Right renal cortex interstitium (tissue), 3 donors: ENCODE measurements around the gene MBOAT2. TPM values are rescaled to one million over a fixed set of nuclear protein-coding genes. Genes with fewer than 3 reads are reported as not detected.
A peak's percentile ranks its signal among the peaks of the same experiment; 100 is the strongest.
"Not testable (repeated sequence)": the region's sequence is repeated elsewhere in the genome, so short reads cannot be mapped to it uniquely, and the experiment has no call there.

Experiments used
- DNase-seq, 3 donors: peaks; one replicate each; pipeline ENCODE4 v3.0.0-alpha.2; 2013; ENCODE audit warnings: low read depth in 3 of 3, low spot score in 2 of 3
- polyA plus RNA-seq, 3 donors: library from polyadenylated mRNA; unstranded; fragments of 120-200 nt; gene quantifications; one replicate each; pipeline ENCODE4 v1.2.1, GENCODE V29; 2013; ENCODE audit not compliant: insufficient read length in 3 of 3

The MBOAT2 gene
- 10 to 100 TPM; 61.2 to 69.5 (median 67.4) TPM for polyA plus RNA-seq

- peak; percentile 66 to 84 (median 82) for DNase-seq
Observed at GRCh38 chr2:9003616-9004337, at the start of gene MBOAT2. MBOAT2 (minus strand) TSS chr2:9003684; CDS start chr2:9003614, 70 bp downstream.

GRCh38 chr2:9052821-9053533 lies 49.5 kb upstream of the MBOAT2 start:
- DNase-seq = no peak

GRCh38 chr2:9051451-9051850 lies 48.0 kb upstream of the MBOAT2 start:
- not testable (repeated sequence) for DNase-seq

GRCh38 chr2:9050122-9050809 lies 46.8 kb upstream of the MBOAT2 start:
- DNase-seq = no peak

- DNase-seq = no peak
Observed at GRCh38 chr2:9045595-9045994, 42.1 kb upstream of the MBOAT2 start.

GRCh38 chr2:9043491-9043890 lies 40.0 kb upstream of the MBOAT2 start:
- DNase-seq = not testable (repeated sequence)

GRCh38 chr2:9037166-9037565 lies 33.7 kb upstream of the MBOAT2 start:
- no peak for DNase-seq

- DNase-seq = no peak
Observed at GRCh38 chr2:9033385-9034168, 30.1 kb upstream of the MBOAT2 start.

- no peak for DNase-seq
Observed at GRCh38 chr2:9032536-9033255, 29.2 kb upstream of the MBOAT2 start.

GRCh38 chr2:9032121-9032520 lies 28.6 kb upstream of the MBOAT2 start:
- DNase-seq = no peak

GRCh38 chr2:9031246-9031645 lies 27.8 kb upstream of the MBOAT2 start:
- no peak for DNase-seq

- DNase-seq = no peak
Observed at GRCh38 chr2:9030841-9031240, 27.4 kb upstream of the MBOAT2 start.

- no peak for DNase-seq
Observed at GRCh38 chr2:9030190-9030589, 26.7 kb upstream of the MBOAT2 start.

GRCh38 chr2:9029721-9030120 lies 26.2 kb upstream of the MBOAT2 start:
- no peak for DNase-seq

GRCh38 chr2:9027884-9028283 lies 24.4 kb upstream of the MBOAT2 start:
- no peak for DNase-seq

GRCh38 chr2:9025746-9026145 lies 22.3 kb upstream of the MBOAT2 start:
- DNase-seq = no peak

GRCh38 chr2:9024575-9024974 lies 21.1 kb upstream of the MBOAT2 start:
- DNase-seq = no peak

- no peak for DNase-seq
Observed at GRCh38 chr2:9021563-9022211, 18.2 kb upstream of the MBOAT2 start.

- DNase-seq = no peak
Observed at GRCh38 chr2:9020267-9020666, 16.8 kb upstream of the MBOAT2 start.

GRCh38 chr2:9018534-9018933 lies 15.1 kb upstream of the MBOAT2 start:
- no peak for DNase-seq
